Common myeloid progenitor, CD34-positive (primary cell): ENCODE measurements around the gene MGST2.
"Not testable (repeated sequence)": the region's sequence is repeated elsewhere in the genome, so short reads cannot be mapped to it uniquely, and the experiment has no call there.

Source experiments
- CTCF ChIA-PET: fragments of 350-600 bp; sonication (Branson Sonifier 250); formaldehyde crosslinking; loops from one replicate; lab custom pipeline; 2021; ENCODE audit warnings: antibody characterized with exemption; lab: Charles Lee
- POLR2A ChIA-PET: fragments of 350-600 bp; sonication (Branson Sonifier 250); formaldehyde crosslinking; loops from one replicate; lab custom pipeline; 2021; ENCODE audit warnings: antibody characterized with exemption; lab: Charles Lee
- DNase-seq, 3 donors: peaks; one replicate each; pipeline versions ENCODE4 v3.0.0 to v3.0.0-alpha.2; 2013
- H3K27ac ChIP-seq, 2 experiments: 1 replicate in 1 of 2; 2 replicates in 1 of 2; pipeline ENCODE4 v1.7.0; 2013; ENCODE audit warnings: inconsistent platforms in 2 of 2, low read length in 2 of 2, mild to moderate bottlenecking in 2 of 2, low read depth in 1 of 2, moderate library complexity in 1 of 2; ENCODE audit not compliant: severe bottlenecking in 2 of 2, insufficient read depth in 1 of 2, poor library complexity in 1 of 2
- H3K27me3 ChIP-seq, 5 experiments: replicated peaks in 2 of 5; 1 replicate in 3 of 5; 2 replicates in 2 of 5; pipeline versions ENCODE4 v1.6.1 to v1.7.0; 2013; ENCODE audit warnings: low read length in 4 of 5, mild to moderate bottlenecking in 2 of 5, moderate library complexity in 2 of 5, inconsistent platforms in 1 of 5; ENCODE audit not compliant: insufficient read depth in 5 of 5, control insufficient read depth in 4 of 5
- H3K36me3 ChIP-seq, 4 experiments: 1 replicate in 2 of 4; 2 replicates in 2 of 4; pipeline versions ENCODE4 v1.6.1 to v1.7.0; 2013; ENCODE audit warnings: low read length in 3 of 4, control low read depth in 1 of 4, mild to moderate bottlenecking in 1 of 4; ENCODE audit not compliant: control insufficient read depth in 4 of 4, insufficient read depth in 4 of 4
- H3K4me1 ChIP-seq, 4 experiments: 1 replicate in 3 of 4; 2 replicates in 1 of 4; pipeline versions ENCODE4 v1.6.1 to v1.7.1; 2013; ENCODE audit warnings: low read length in 3 of 4, mild to moderate bottlenecking in 3 of 4, control low read depth in 1 of 4, inconsistent platforms in 1 of 4, moderate library complexity in 1 of 4; ENCODE audit not compliant: control insufficient read depth in 4 of 4, insufficient read depth in 4 of 4; ENCODE audit errors: control extremely low read depth in 1 of 4
- H3K4me3 ChIP-seq, 7 experiments: 1 replicate in 4 of 7; 2 replicates in 3 of 7; pipeline versions ENCODE4 v1.5.1 to v1.7.0; 2013; ENCODE audit warnings: mild to moderate bottlenecking in 7 of 7, low read length in 6 of 7, moderate library complexity in 6 of 7, inconsistent platforms in 2 of 7, low read depth in 2 of 7, control low read depth in 1 of 7; ENCODE audit not compliant: insufficient read depth in 4 of 7, control insufficient read depth in 1 of 7; ENCODE audit errors: extremely low read depth in 1 of 7
- H3K9me3 ChIP-seq, 5 experiments: 1 replicate in 4 of 5; 2 replicates in 1 of 5; pipeline versions ENCODE4 v1.6.1 to v1.7.1; 2013; ENCODE audit warnings: low read length in 4 of 5, mild to moderate bottlenecking in 2 of 5, inconsistent platforms in 1 of 5, low read depth in 1 of 5, moderate library complexity in 1 of 5; ENCODE audit not compliant: control insufficient read depth in 4 of 5, insufficient read depth in 2 of 5; ENCODE audit errors: control extremely low read depth in 1 of 5
- WGBS: methylation state at CpG from one replicate; pipeline ENCODE4 v1.1.5; 2013; ENCODE audit not compliant: insufficient coverage; 5-methylcytosine and 5-hydroxymethylcytosine counted together

MGST2 gene

DNA sequence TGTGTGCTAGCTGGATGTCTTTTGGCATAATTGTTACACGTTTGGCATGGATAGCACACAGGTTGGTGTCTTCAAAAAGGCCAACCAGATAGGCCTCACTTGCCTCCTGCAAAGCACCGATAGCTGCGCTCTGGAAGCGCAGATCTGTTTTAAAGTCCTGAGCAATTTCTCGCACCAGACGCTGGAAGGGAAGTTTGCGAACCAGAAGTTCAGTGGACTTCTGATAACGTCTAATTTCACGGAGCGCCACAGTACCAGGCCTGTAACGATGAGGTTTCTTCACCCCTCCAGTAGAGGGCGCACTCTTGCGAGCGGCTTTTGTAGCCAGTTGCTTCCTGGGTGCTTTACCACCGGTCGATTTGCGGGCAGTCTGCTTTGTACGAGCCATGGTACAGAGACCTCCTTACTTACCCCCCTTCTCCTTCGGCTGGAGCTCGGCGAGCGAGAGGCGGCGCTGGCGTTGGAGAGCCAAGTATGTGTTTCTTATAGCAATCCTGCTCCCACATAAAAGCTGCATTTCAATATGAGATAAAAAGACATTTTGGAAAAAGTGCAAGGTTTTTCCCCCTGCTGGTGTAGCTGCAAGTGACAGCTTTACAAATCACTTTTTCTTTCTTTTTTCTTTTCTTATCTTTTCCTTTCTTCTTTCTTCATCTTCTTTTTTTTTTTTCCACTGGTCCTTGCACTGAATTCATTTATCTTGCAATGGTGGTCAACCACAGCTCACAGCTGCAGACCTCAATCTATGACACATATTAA lies 32.7 kb downstream of the MGST2 start:
- CTCF ChIA-PET = interaction anchor here (0.7 to 1.6 kb wide), 2 partner anchors 42 to 345 kb away, joined by 3 to 6 read pairs; no protein-coding TSS in a partner anchor
- WGBS = no CpG with 5 or more reads among the region's 25 CpGs
- POLR2A ChIA-PET, H3K4me1 ChIP-seq, H3K27me3 ChIP-seq, H3K4me3 ChIP-seq, H3K27ac ChIP-seq: not testable (repeated sequence)
- peak in 2 of 3 donors; percentile 15 to 18 for DNase-seq
- Histone ChIP-seq H3K36me3 (peaks cover 15 to 67% (median 29%) of the 10 kb centered on the region in 4 experiments), H3K9me3 (peaks cover 0 to 15% (median 9%) of the 10 kb centered on the region in 5 experiments)

DNA sequence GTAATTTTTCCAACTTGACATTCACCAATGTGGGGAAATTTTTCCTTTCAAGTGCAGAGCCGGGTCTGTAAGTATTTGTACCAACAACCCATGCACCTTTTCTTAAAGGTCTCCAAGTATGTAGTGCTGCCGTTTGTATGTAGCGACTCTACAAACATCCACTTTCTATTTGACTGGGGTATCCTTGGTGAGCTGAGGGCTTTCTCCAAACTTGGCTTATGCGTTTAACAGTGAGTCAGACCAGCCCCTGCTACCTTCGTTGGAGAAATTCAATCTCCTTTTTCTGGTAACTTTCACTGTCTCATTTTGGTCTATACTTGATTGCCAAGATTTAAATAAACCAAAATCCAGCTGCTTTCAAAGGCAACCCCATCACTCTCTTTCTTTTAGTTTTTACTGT lies 34.9 kb downstream of the MGST2 start:
- 100% methylated on average over 5 of the region's 5 CpGs for WGBS
- H3K27ac ChIP-seq = no peak overlapping the region
- H3K27me3 ChIP-seq = no peaks in the 10 kb centered on the region
- peaks cover 22 to 65% (median 33%) of the 10 kb centered on the region in 4 experiments for H3K36me3 ChIP-seq
- DNase-seq = no peak
- CTCF ChIA-PET = interaction anchor here (3.0 kb wide), 1 partner anchor 9 kb away, joined by 12 read pairs; no protein-coding TSS in a partner anchor
- no peak overlapping the region for H3K4me3 ChIP-seq
- POLR2A ChIA-PET = no interaction called here
- H3K9me3 ChIP-seq = peaks cover 0 to 15% (median 9%) of the 10 kb centered on the region in 5 experiments
- H3K4me1 ChIP-seq = no peaks in the 10 kb centered on the region

DNA sequence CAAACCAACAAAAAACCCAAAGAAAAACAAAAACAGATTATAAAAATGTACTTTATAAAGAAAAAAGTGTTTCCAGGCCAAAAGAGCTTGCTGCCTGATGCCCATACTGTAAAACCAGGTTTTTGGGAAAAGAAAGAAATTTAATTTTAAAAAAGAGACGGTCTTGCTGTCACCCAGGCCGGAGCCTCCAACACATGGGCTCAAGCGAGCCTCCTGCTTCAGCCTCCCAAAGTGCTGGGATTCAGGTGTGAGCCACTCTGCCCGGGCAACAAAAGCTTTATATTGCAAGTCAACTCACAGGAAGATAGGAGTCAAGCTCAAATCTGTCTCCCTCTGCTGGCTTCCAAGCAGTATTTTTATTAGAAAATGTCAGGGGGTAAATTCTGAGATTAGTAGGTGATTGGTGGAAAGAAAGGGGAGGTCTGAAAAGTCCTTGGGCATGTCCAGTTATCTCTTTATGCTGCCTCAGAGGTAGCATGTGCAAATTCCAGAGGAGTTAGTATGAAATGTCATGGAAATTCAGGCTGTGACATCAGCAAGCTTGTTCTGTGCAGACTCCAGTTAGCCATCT lies 39.4 kb downstream of the MGST2 start:
- Histone ChIP-seq H3K4me3 (no peak overlapping the region), H3K36me3 (peaks cover 12 to 51% (median 29%) of the 10 kb centered on the region in 4 experiments), H3K27ac (no peak overlapping the region), H3K9me3 (no peaks in the 10 kb centered on the region), H3K4me1 (no peaks in the 10 kb centered on the region), H3K27me3 (no peaks in the 10 kb centered on the region)
- DNase-seq = peak in 2 of 3 donors; percentile 28 to 41
- ChIA-PET CTCF (interaction anchor here (0.6 to 1.9 kb wide), 3 partner anchors 23 to 382 kb away, joined by 4 to 6 read pairs (median 4); no protein-coding TSS in a partner anchor), POLR2A (no interaction called here)
- WGBS = 100% methylated on average over 4 of the region's 4 CpGs

DNA sequence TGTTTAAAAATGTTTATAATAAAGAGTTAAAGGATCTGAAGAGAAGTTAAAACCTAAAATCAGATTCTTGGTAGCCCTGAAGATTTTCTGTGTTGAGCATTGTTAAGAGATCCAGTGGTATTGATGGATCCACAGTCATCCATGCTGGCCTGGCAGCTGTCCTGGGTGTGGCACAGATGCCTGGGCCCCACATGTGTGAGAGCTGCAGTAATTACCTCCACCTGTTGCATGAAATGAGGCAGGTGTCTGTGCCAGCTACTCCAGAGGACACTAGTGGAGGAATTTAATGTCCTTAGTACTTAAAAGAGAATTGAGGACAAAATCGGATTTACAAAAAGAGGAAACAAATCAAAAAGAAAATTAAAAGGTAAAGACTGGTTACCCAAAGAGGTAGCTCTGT lies 44.0 kb downstream of the MGST2 start:
- H3K9me3 ChIP-seq = no peaks in the 10 kb centered on the region
- H3K4me1 ChIP-seq = no peaks in the 10 kb centered on the region
- no peak for DNase-seq
- H3K27me3 ChIP-seq = no peaks in the 10 kb centered on the region
- WGBS = no CpG with 5 or more reads among the region's 1 CpG
- no peak overlapping the region for H3K4me3 ChIP-seq
- peaks cover 3 to 31% (median 24%) of the 10 kb centered on the region in 4 experiments for H3K36me3 ChIP-seq
- no peak overlapping the region for H3K27ac ChIP-seq
- ChIA-PET POLR2A (no interaction called here), CTCF (interaction anchor here (0.8 kb wide), 1 partner anchor 19 kb away, joined by 3 read pairs; no protein-coding TSS in a partner anchor)

DNA sequence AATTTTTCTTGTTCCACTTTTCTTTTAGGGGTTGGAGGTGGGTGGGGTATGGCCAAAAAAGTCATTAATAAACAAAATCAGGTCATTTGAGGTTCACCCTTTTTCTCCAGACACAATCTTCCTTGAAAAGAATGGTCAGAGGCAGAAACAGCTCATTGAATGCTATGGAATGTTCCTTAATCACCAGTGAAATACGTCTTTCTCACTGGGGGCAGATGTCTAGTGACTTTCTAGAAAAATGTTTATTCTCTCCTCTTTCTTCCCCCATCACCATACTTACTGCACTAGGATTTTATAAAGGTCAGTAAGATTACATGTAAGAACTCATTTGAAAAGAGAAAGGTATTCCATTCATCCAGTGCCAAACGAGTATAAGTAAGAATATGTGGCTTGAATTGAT lies 44.5 kb downstream of the MGST2 start:
- CTCF ChIA-PET = interaction anchor here (0.8 to 1.2 kb wide), 2 partner anchors 13 to 18 kb away, joined by 3 read pairs; no protein-coding TSS in a partner anchor

DNA sequence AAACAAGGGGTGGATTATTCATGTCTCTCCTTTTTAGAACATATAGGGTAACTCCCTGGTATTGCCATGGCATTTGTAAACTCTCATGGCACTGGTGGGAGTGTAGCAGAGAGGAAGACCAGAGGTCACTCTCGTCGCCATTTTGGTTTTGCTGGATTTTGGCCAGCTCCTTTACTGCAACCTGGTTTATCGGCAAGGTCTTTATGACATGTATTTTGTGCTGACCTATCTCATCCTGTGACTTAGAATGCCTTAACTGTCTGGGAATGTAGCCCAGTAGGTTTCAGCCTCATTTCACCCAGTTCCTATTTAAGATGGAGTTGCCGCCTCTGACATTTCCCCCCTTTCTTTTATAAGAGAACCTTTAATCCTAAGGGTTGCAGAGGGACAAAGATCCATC lies 45.8 kb downstream of the MGST2 start:
- Histone ChIP-seq H3K27ac (no peak overlapping the region), H3K4me1 (no peaks in the 10 kb centered on the region), H3K36me3 (peaks cover 8 to 20% (median 15%) of the 10 kb centered on the region in 4 experiments), H3K27me3 (no peaks in the 10 kb centered on the region), H3K4me3 (no peak overlapping the region), H3K9me3 (no peaks in the 10 kb centered on the region)
- DNase-seq = no peak
- ChIA-PET CTCF (interaction anchor here (1.1 kb wide), 1 partner anchor 55 kb away, joined by 3 read pairs; no protein-coding TSS in a partner anchor), POLR2A (no interaction called here)
- WGBS = 100% methylated on average over 3 of the region's 4 CpGs

More for the DNA sequence above, 44.5 kb downstream of the MGST2 start:
- no peak for DNase-seq
- H3K9me3 ChIP-seq = no peaks in the 10 kb centered on the region
- no peaks in the 10 kb centered on the region for H3K4me1 ChIP-seq
- H3K27me3 ChIP-seq = no peaks in the 10 kb centered on the region
- no peak overlapping the region for H3K4me3 ChIP-seq
- POLR2A ChIA-PET = no interaction called here
- 100% methylated on average over 1 of the region's 2 CpGs for WGBS
- H3K36me3 ChIP-seq = peaks cover 7 to 27% (median 22%) of the 10 kb centered on the region in 4 experiments
- no peak overlapping the region for H3K27ac ChIP-seq
